Chondrocyte (in vitro differentiated cells): ENCODE results near the gene NR1I3. TPM values are rescaled to one million over a fixed set of nuclear protein-coding genes. Genes with fewer than 3 reads are reported as not detected.

Source experiments
- DNase-seq: peaks from one replicate; pipeline ENCODE4 v3.0.0; 2021; ENCODE audit warnings: mixed read lengths, low spot score
- H3K27ac Mint-ChIP-seq: one replicate; pipeline ENCODE4 v1.8.0; 2021; ENCODE audit warnings: mild to moderate bottlenecking, moderate library complexity, mixed read lengths; ENCODE audit not compliant: unreplicated experiment
- H3K27me3 Mint-ChIP-seq: 2 replicates; pipeline ENCODE4 v1.8.0; 2021; ENCODE audit warnings: low read depth, mixed read lengths
- H3K36me3 Mint-ChIP-seq: 2 replicates; pipeline ENCODE4 v1.8.0; 2021; ENCODE audit warnings: low read depth, mixed read lengths
- H3K4me1 Mint-ChIP-seq: 2 replicates; pipeline ENCODE4 v1.8.0; 2021; ENCODE audit warnings: low read depth, mild to moderate bottlenecking, mixed read lengths
- H3K4me3 Mint-ChIP-seq: one replicate; pipeline ENCODE4 v1.8.0; 2021; ENCODE audit warnings: mild to moderate bottlenecking, moderate library complexity, mixed read lengths; ENCODE audit not compliant: unreplicated experiment
- H3K9me3 Mint-ChIP-seq: 2 replicates; pipeline ENCODE4 v1.8.0; 2021; ENCODE audit warnings: low read depth, mixed read lengths
- total RNA-seq: library from RNA; stranded (reverse); gene quantifications from 3 replicates; pipeline ENCODE4 v1.2.1, GENCODE V29; 2021
- TF ChIP-seq, protein P1 (sequence below): fragments of 200-600 bp; sonication (generic); IDR thresholded peaks from 2 replicates; pipeline ENCODE4 v1.5.0; 2021; ENCODE audit warnings: antibody characterized with exemption, mild to moderate bottlenecking, moderate library complexity

The NR1I3 gene
- total RNA-seq, 1 donor from 2014 or later: not detected

DNA sequence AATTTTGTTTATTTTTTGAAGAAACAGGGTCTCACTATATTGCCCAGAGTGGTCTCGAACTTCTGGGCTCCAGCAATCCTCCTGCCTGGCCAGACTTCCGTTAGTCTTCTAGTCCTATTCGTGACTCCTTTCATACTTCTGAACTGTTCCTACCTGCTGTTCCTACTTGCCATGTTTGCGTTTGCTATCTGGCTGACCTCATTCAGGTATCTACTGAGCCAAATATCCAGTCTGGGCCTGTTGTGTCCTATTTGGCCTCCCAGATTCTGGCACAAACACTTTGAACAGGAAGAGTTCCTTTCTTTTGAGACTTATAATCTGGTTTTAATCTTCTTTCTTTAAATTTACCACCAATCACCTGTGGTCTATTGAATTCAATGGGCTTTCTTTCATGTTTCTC lies 6.9 kb upstream of the NR1I3 start:
- peaks cover 1% of the 10 kb centered on the region for H3K36me3 Mint-ChIP-seq
- peaks cover 3% of the 10 kb centered on the region for H3K9me3 Mint-ChIP-seq
- TF ChIP-seq, protein P1, sequence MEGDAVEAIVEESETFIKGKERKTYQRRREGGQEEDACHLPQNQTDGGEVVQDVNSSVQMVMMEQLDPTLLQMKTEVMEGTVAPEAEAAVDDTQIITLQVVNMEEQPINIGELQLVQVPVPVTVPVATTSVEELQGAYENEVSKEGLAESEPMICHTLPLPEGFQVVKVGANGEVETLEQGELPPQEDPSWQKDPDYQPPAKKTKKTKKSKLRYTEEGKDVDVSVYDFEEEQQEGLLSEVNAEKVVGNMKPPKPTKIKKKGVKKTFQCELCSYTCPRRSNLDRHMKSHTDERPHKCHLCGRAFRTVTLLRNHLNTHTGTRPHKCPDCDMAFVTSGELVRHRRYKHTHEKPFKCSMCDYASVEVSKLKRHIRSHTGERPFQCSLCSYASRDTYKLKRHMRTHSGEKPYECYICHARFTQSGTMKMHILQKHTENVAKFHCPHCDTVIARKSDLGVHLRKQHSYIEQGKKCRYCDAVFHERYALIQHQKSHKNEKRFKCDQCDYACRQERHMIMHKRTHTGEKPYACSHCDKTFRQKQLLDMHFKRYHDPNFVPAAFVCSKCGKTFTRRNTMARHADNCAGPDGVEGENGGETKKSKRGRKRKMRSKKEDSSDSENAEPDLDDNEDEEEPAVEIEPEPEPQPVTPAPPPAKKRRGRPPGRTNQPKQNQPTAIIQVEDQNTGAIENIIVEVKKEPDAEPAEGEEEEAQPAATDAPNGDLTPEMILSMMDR: no peak
- no peak overlapping the region for H3K27ac Mint-ChIP-seq
- H3K4me1 Mint-ChIP-seq: no peaks in the 10 kb centered on the region
- no peak for DNase-seq
- no peak overlapping the region for H3K4me3 Mint-ChIP-seq
- peaks cover 3% of the 10 kb centered on the region for H3K27me3 Mint-ChIP-seq

GRCh38 chr1:161242313-161242712 lies 4.3 kb upstream of the NR1I3 start:
- Mint-ChIP-seq H3K9me3 (no peaks in the 10 kb centered on the region), H3K27ac (no peak overlapping the region), H3K36me3 (no peaks in the 10 kb centered on the region), H3K27me3 (peaks cover 3% of the 10 kb centered on the region), H3K4me3 (no peak overlapping the region), H3K4me1 (no peaks in the 10 kb centered on the region)
- DNase-seq: no peak
- TF ChIP-seq, protein P1: no peak

GRCh38 chr1:161241682-161242081 lies 3.7 kb upstream of the NR1I3 start:
- H3K27ac Mint-ChIP-seq: no peak overlapping the region
- no peaks in the 10 kb centered on the region for H3K4me1 Mint-ChIP-seq
- H3K27me3 Mint-ChIP-seq: peaks cover 3% of the 10 kb centered on the region
- no peaks in the 10 kb centered on the region for H3K9me3 Mint-ChIP-seq
- no peak for DNase-seq
- no peak overlapping the region for H3K4me3 Mint-ChIP-seq
- TF ChIP-seq, protein P1: no peak
- no peaks in the 10 kb centered on the region for H3K36me3 Mint-ChIP-seq

- no peak overlapping the region for H3K27ac Mint-ChIP-seq
- H3K4me1 Mint-ChIP-seq: no peaks in the 10 kb centered on the region
- H3K36me3 Mint-ChIP-seq: no peaks in the 10 kb centered on the region
- peaks cover 5% of the 10 kb centered on the region for H3K27me3 Mint-ChIP-seq
- DNase-seq: no peak
- H3K4me3 Mint-ChIP-seq: no peak overlapping the region
- TF ChIP-seq, protein P1: no peak
- no peaks in the 10 kb centered on the region for H3K9me3 Mint-ChIP-seq
Measured at GRCh38 chr1:161235957-161236775, 1.8 kb downstream of the NR1I3 start.

DNA sequence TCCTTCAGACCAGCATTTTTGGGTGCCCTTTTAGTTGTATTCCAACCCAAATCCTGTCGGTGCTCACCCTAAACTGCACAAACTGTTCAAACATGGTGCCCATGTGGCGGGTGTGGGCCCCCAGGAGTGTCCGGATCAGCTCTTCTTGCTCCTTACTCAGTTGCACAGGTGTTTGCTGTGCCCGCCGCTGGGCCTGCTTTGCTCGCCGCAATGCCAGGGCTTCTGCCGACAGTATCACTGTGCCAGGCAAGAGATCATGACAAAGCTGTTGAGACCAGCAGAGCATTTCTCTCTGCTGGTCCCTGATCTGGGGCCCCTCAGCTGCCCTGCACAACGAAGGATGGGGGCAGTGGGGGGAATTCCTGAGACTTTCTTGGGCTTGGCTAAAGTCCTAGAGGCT lies 4.9 kb downstream of the NR1I3 start:
- TF ChIP-seq, protein P1: no peak
- DNase-seq: no peak
- Mint-ChIP-seq H3K4me3 (no peak overlapping the region), H3K36me3 (peaks cover 13% of the 10 kb centered on the region), H3K9me3 (no peaks in the 10 kb centered on the region), H3K27ac (no peak overlapping the region), H3K4me1 (no peaks in the 10 kb centered on the region), H3K27me3 (peaks cover 2% of the 10 kb centered on the region)
